ENCODE results near the gene FTSJ3. TPM values are rescaled to one million over a fixed set of nuclear protein-coding genes. Genes with fewer than 3 reads are reported as not detected.
"Not testable (repeated sequence)": the region's sequence is repeated elsewhere in the genome, so short reads cannot be mapped to it uniquely, and the experiment has no call there.

The FTSJ3 gene
- total RNA-seq, 1 donor from 2014 or later = 42.0 TPM

DNA sequence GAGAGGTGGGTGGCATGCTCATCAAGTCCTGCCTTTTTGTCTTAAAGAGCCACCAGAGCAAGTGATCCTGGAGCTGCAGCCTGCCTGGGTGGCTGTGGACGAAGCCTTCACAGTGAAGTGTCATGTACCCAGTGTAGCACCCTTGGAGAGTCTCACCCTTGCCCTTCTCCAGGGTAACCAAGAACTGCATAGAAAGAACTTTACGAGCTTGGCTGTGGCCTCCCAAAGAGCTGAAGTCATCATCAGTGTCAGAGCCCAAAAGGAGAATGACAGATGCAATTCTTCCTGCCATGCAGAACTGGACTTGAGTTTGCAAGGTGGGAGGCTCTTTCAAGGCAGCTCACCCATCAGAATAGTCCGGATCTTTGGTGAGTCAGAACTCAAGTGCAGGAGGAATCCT lies 31.8 kb upstream of the FTSJ3 start:
- TF ChIP-seq CTCF (IDR thresholded peaks at IDR 0.05; ENCODE audit: partially characterized antibody, unreplicated experiment) = no peak
- Mint-ChIP-seq H3K4me3 (ENCODE audit: unreplicated experiment) (no peak overlapping the region), H3K36me3 (ENCODE audit: unreplicated experiment) (no peaks in the 10 kb centered on the region), H3K27me3 (ENCODE audit: unreplicated experiment) (peaks cover 12% of the 10 kb centered on the region), H3K27ac (ENCODE audit: unreplicated experiment) (no peak overlapping the region), H3K4me1 (ENCODE audit: low read depth, unreplicated experiment) (peaks cover 10% of the 10 kb centered on the region), H3K9me3 (ENCODE audit: unreplicated experiment) (peaks cover 2% of the 10 kb centered on the region)
- DNase-seq = no peak

- DNase-seq; H3K4me1 Mint-ChIP-seq (ENCODE audit: low read depth, unreplicated experiment); H3K27ac Mint-ChIP-seq (ENCODE audit: unreplicated experiment); H3K4me3 Mint-ChIP-seq (ENCODE audit: unreplicated experiment); H3K27me3 Mint-ChIP-seq (ENCODE audit: unreplicated experiment); H3K36me3 Mint-ChIP-seq (ENCODE audit: unreplicated experiment); H3K9me3 Mint-ChIP-seq (ENCODE audit: unreplicated experiment): not testable (repeated sequence)
Measured at GRCh38 chr17:63856425-63856824, 29.0 kb upstream of the FTSJ3 start.

DNA sequence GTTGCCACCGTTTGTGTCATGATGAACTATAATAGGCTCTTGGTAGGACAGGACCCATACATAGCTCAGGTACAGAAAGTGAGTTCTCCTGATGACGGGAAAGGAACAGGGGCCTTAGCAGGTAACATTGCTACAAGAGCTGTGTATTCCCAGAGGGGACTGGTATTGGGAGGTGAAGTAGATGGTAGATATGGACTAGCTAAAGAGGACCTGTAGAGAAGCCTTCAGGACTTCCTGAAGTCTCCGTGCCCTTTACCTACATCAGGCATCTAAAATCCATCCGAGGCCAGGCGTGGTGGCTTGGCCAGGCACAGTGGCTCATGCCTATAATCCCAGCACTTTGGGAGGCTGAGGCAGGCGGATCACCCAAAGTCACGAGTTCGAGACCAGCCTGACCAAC lies 27.7 kb upstream of the FTSJ3 start:
- H3K4me1 Mint-ChIP-seq (ENCODE audit: low read depth, unreplicated experiment) = peaks cover 2% of the 10 kb centered on the region
- no peak overlapping the region for H3K4me3 Mint-ChIP-seq (ENCODE audit: unreplicated experiment)
- H3K36me3 Mint-ChIP-seq (ENCODE audit: unreplicated experiment) = no peaks in the 10 kb centered on the region
- no peak for DNase-seq
- peaks cover 2% of the 10 kb centered on the region for H3K9me3 Mint-ChIP-seq (ENCODE audit: unreplicated experiment)
- H3K27ac Mint-ChIP-seq (ENCODE audit: unreplicated experiment) = no peak overlapping the region
- H3K27me3 Mint-ChIP-seq (ENCODE audit: unreplicated experiment) = peaks cover 6% of the 10 kb centered on the region
- TF ChIP-seq CTCF (IDR thresholded peaks at IDR 0.05; ENCODE audit: partially characterized antibody, unreplicated experiment) = no peak

GRCh38 chr17:63854709-63855108 lies 27.2 kb upstream of the FTSJ3 start:
- H3K27me3 Mint-ChIP-seq (ENCODE audit: unreplicated experiment) = peaks cover 9% of the 10 kb centered on the region
- no peak overlapping the region for H3K4me3 Mint-ChIP-seq (ENCODE audit: unreplicated experiment)
- no peaks in the 10 kb centered on the region for H3K4me1 Mint-ChIP-seq (ENCODE audit: low read depth, unreplicated experiment)
- TF ChIP-seq CTCF (IDR thresholded peaks at IDR 0.05; ENCODE audit: partially characterized antibody, unreplicated experiment) = no peak
- DNase-seq = no peak
- no peaks in the 10 kb centered on the region for H3K36me3 Mint-ChIP-seq (ENCODE audit: unreplicated experiment)
- H3K27ac Mint-ChIP-seq (ENCODE audit: unreplicated experiment) = no peak overlapping the region
- peaks cover 2% of the 10 kb centered on the region for H3K9me3 Mint-ChIP-seq (ENCODE audit: unreplicated experiment)

- Mint-ChIP-seq H3K27me3 (ENCODE audit: unreplicated experiment) (peaks cover 13% of the 10 kb centered on the region), H3K9me3 (ENCODE audit: unreplicated experiment) (peaks cover 8% of the 10 kb centered on the region), H3K36me3 (ENCODE audit: unreplicated experiment) (peaks cover under 1% of the 10 kb centered on the region), H3K27ac (ENCODE audit: unreplicated experiment) (no peak overlapping the region), H3K4me3 (ENCODE audit: unreplicated experiment) (no peak overlapping the region), H3K4me1 (ENCODE audit: low read depth, unreplicated experiment) (no peaks in the 10 kb centered on the region)
- no peak for DNase-seq
- no peak for TF ChIP-seq CTCF (IDR thresholded peaks at IDR 0.05; ENCODE audit: partially characterized antibody, unreplicated experiment)
Measured at GRCh38 chr17:63853260-63853659, 25.8 kb upstream of the FTSJ3 start.

DNA sequence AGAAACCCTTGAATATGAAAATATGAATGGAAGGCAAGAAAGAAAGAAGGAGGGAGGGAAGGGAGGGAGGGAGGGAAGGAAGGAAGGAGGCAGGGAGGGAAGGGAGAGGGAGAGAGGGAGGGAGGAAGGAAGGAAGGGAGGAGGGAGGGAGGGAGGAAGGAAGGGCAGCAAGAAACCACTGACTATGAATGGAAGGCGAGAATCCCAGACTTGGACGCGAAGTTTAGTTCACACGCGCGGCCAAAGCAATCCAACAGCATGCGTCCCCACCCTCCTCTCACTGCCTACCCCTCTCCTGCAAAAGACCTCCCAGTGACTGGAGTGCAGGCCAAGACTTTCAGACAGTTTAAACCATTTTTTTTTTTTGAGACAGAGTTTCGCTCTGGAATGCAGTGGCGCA lies 22.9 kb upstream of the FTSJ3 start:
- DNase-seq = no peak
- no peak for TF ChIP-seq CTCF (IDR thresholded peaks at IDR 0.05; ENCODE audit: partially characterized antibody, unreplicated experiment)
- Mint-ChIP-seq H3K9me3 (ENCODE audit: unreplicated experiment) (peaks cover 6% of the 10 kb centered on the region), H3K4me3 (ENCODE audit: unreplicated experiment) (no peak overlapping the region), H3K27me3 (ENCODE audit: unreplicated experiment) (peaks cover 15% of the 10 kb centered on the region), H3K4me1 (ENCODE audit: low read depth, unreplicated experiment) (no peaks in the 10 kb centered on the region), H3K36me3 (ENCODE audit: unreplicated experiment) (peaks cover 7% of the 10 kb centered on the region), H3K27ac (ENCODE audit: unreplicated experiment) (no peak overlapping the region)

Data from glutamatergic neuron (in vitro differentiated cells).